Liver (tissue), 9 donors: Measurements from ENCODE around the gene CDC42BPG. TPM values are rescaled to one million over a fixed set of nuclear protein-coding genes. Genes with fewer than 3 reads are reported as not detected.
A peak's percentile ranks its signal among the peaks of the same experiment; 100 is the strongest.

Source experiments
- DNase-seq: peaks from one replicate; pipeline ENCODE4 v3.0.0-alpha.2; 2017; ENCODE audit warnings: low spot score
- H3K27ac ChIP-seq, 2 donors: one replicate each; pipeline ENCODE4 v1.7.0; 2013; ENCODE audit warnings: inconsistent platforms in 2 of 2, low read length in 2 of 2, control low read depth in 1 of 2, low read depth in 1 of 2, mild to moderate bottlenecking in 1 of 2
- H3K27me3 ChIP-seq, 4 donors: one replicate each; pipeline versions ENCODE4 v1.6.1 to v1.7.0; 2013; ENCODE audit warnings: low read length in 3 of 4, inconsistent platforms in 1 of 4, mild to moderate bottlenecking in 1 of 4, moderate library complexity in 1 of 4; ENCODE audit not compliant: control insufficient read depth in 4 of 4, insufficient read depth in 4 of 4
- H3K36me3 ChIP-seq, 4 donors: one replicate each; pipeline versions ENCODE4 v1.6.1 to v1.7.0; 2013; ENCODE audit warnings: low read length in 3 of 4, mild to moderate bottlenecking in 3 of 4, low read depth in 1 of 4, moderate library complexity in 1 of 4; ENCODE audit not compliant: control insufficient read depth in 4 of 4, insufficient read depth in 3 of 4
- H3K4me1 ChIP-seq, 4 donors: one replicate each; pipeline versions ENCODE4 v1.6.1 to v1.7.0; 2013; ENCODE audit warnings: low read length in 3 of 4, mild to moderate bottlenecking in 3 of 4, moderate library complexity in 1 of 4; ENCODE audit not compliant: control insufficient read depth in 4 of 4, insufficient read depth in 4 of 4
- H3K4me3 ChIP-seq, 3 donors: one replicate each; pipeline versions ENCODE4 v1.6.1 to v1.7.0; 2013; ENCODE audit warnings: low read length in 3 of 3, control low read depth in 1 of 3, low read depth in 1 of 3, mild to moderate bottlenecking in 1 of 3
- H3K9ac ChIP-seq, 2 donors: one replicate each; pipeline ENCODE4 v1.7.0; 2013; ENCODE audit warnings: low read length in 2 of 2, mild to moderate bottlenecking in 2 of 2, moderate library complexity in 2 of 2, control low read depth in 1 of 2, low read depth in 1 of 2
- H3K9me3 ChIP-seq, 4 donors: one replicate each; pipeline versions ENCODE4 v1.6.1 to v1.7.0; 2013; ENCODE audit warnings: low read length in 3 of 4; ENCODE audit not compliant: control insufficient read depth in 4 of 4
- ATF3 ChIP-seq: IDR thresholded peaks from 2 replicates; pipeline ENCODE4 v1.6.1; 2016; ENCODE audit warnings: antibody characterized with exemption
- FOXA1 ChIP-seq: IDR thresholded peaks from 2 replicates; pipeline ENCODE4 v1.6.1; 2016; ENCODE audit warnings: antibody characterized with exemption
- GABPA ChIP-seq, 2 donors: IDR thresholded peaks in 1 of 2; conservative IDR thresholded peaks in 1 of 2; 2 replicates each; pipeline ENCODE4 v1.6.1; 2016; ENCODE audit warnings: antibody characterized with exemption in 2 of 2, mild to moderate bottlenecking in 1 of 2, moderate library complexity in 1 of 2
- HNF4A ChIP-seq, 2 donors: conservative IDR thresholded peaks; 2 replicates each; pipeline ENCODE4 v1.6.1; 2016; ENCODE audit warnings: antibody characterized with exemption in 2 of 2, mild to moderate bottlenecking in 2 of 2
- HNF4G ChIP-seq: IDR thresholded peaks from 2 replicates; pipeline ENCODE4 v1.6.1; 2016; ENCODE audit warnings: antibody characterized with exemption
- JUND ChIP-seq, 2 donors: IDR thresholded peaks; 2 replicates each; pipeline ENCODE4 v1.6.1; 2016; ENCODE audit warnings: antibody characterized with exemption in 2 of 2
- MAX ChIP-seq: IDR thresholded peaks from 2 replicates; pipeline ENCODE4 v1.6.1; 2016; ENCODE audit warnings: antibody characterized with exemption
- NR2F2 ChIP-seq: IDR thresholded peaks from 2 replicates; pipeline ENCODE4 v1.6.1; 2016; ENCODE audit warnings: antibody characterized with exemption
- REST ChIP-seq: IDR thresholded peaks from 2 replicates; pipeline ENCODE4 v1.6.1; 2016; ENCODE audit warnings: antibody characterized with exemption, mild to moderate bottlenecking
- RXRA ChIP-seq, 2 donors: IDR thresholded peaks; 2 replicates each; pipeline ENCODE4 v1.6.1; 2017 to 2018; ENCODE audit warnings: antibody characterized with exemption in 2 of 2, mild to moderate bottlenecking in 1 of 2
- TAF1 ChIP-seq: conservative IDR thresholded peaks from 2 replicates; pipeline ENCODE4 v1.6.1; 2016; ENCODE audit warnings: antibody characterized with exemption, mild to moderate bottlenecking
- YY1 ChIP-seq: IDR thresholded peaks from 2 replicates; pipeline ENCODE4 v1.6.1; 2016; ENCODE audit warnings: antibody characterized with exemption, mild to moderate bottlenecking
- WGBS: extraction: QIAGEN DNeasy Blood & Tissue Kit; methylation state at CpG from one replicate; pipeline ENCODE4 v1.1.7; 2013; 5-methylcytosine and 5-hydroxymethylcytosine counted together
- polyA plus RNA-seq, 2 donors: library from polyadenylated mRNA; stranded (reverse) in 1 of 2; unstranded in 1 of 2; fragments of 200-250 nt in 1 of 2; fragments of >200 nt in 1 of 2; fragmentation: Nextera tagmentation in 1 of 2; extraction: Ambion mirVana in 1 of 2; gene quantifications; one replicate each; pipeline versions ENCODE4 v1.2.1 to v1.2.3, GENCODE V29; 2013 to 2015
- total RNA-seq, 2 donors: library from RNA; depleted of rRNA; stranded (reverse); fragments of >200 nt; gene quantifications; one replicate each; pipeline ENCODE4 v1.2.3, GENCODE V29; 2014
- donor health status: healthy.
- donor health status: healthy.
- donor health status: healthy.
- donor health status: healthy.
- donor health status: healthy.

The CDC42BPG gene
- total and polyA plus RNA-seq, 4 donors: 0.18 to 1.2 (median 0.58) TPM

- Histone ChIP-seq H3K27me3 (no peaks in the 10 kb centered on the region), H3K4me3 (peak overlapping the region; percentile 67 to 100 (median 73)), H3K27ac (peak overlapping the region; percentile 97 to 99), H3K9ac (no peak overlapping the region), H3K9me3 (no peaks in the 10 kb centered on the region), H3K36me3 (peaks cover 9 to 32% (median 28%) of the 10 kb centered on the region in 4 donors), H3K4me1 (peaks cover 0 to 30% (median 20%) of the 10 kb centered on the region in 4 donors)
- TF ChIP-seq MAX (no peak), JUND (IDR thresholded peaks at IDR 0.05) (no peak), ATF3 (no peak), GABPA (IDR thresholded peaks at IDR 0.05 in 1 of 2, conservative IDR thresholded peaks at IDR 0.05 in 1 of 2) (no peak), REST (no peak), RXRA (IDR thresholded peaks at IDR 0.05) (no peak), NR2F2 (no peak), HNF4G (no peak), TAF1 (no peak), FOXA1 (no peak), HNF4A (conservative IDR thresholded peaks at IDR 0.05) (no peak)
- no peak for DNase-seq
- under 1% methylated on average over 28 of the region's 28 CpGs for WGBS
Observed at GRCh38 chr11:64778223-64778472, 66.3 kb downstream of the CDC42BPG start.

GRCh38 chr11:64777449-64778222 is 66.8 kb downstream of the CDC42BPG start:
- TF ChIP-seq REST: peak; percentile 61
- no peak for TF ChIP-seq HNF4A (conservative IDR thresholded peaks at IDR 0.05)
- no peak for TF ChIP-seq YY1
- H3K27me3 ChIP-seq: no peaks in the 10 kb centered on the region
- peak overlapping the region; percentile 1 to 39 for H3K9ac ChIP-seq
- peak overlapping the region; percentile 84 to 100 (median 93) for H3K4me3 ChIP-seq
- peaks cover 13 to 37% (median 33%) of the 10 kb centered on the region in 4 donors for H3K36me3 ChIP-seq
- H3K4me1 ChIP-seq: peaks cover 3 to 33% (median 20%) of the 10 kb centered on the region in 4 donors
- under 1% methylated on average over 98 of the region's 98 CpGs for WGBS
- H3K9me3 ChIP-seq: no peaks in the 10 kb centered on the region
- H3K27ac ChIP-seq: peak overlapping the region; percentile 97 to 99
- DNase-seq: peak; percentile 90
